Measurements from ENCODE around the gene NUB1.

Gene NUB1, protein sequence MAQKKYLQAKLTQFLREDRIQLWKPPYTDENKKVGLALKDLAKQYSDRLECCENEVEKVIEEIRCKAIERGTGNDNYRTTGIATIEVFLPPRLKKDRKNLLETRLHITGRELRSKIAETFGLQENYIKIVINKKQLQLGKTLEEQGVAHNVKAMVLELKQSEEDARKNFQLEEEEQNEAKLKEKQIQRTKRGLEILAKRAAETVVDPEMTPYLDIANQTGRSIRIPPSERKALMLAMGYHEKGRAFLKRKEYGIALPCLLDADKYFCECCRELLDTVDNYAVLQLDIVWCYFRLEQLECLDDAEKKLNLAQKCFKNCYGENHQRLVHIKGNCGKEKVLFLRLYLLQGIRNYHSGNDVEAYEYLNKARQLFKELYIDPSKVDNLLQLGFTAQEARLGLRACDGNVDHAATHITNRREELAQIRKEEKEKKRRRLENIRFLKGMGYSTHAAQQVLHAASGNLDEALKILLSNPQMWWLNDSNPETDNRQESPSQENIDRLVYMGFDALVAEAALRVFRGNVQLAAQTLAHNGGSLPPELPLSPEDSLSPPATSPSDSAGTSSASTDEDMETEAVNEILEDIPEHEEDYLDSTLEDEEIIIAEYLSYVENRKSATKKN

DNA sequence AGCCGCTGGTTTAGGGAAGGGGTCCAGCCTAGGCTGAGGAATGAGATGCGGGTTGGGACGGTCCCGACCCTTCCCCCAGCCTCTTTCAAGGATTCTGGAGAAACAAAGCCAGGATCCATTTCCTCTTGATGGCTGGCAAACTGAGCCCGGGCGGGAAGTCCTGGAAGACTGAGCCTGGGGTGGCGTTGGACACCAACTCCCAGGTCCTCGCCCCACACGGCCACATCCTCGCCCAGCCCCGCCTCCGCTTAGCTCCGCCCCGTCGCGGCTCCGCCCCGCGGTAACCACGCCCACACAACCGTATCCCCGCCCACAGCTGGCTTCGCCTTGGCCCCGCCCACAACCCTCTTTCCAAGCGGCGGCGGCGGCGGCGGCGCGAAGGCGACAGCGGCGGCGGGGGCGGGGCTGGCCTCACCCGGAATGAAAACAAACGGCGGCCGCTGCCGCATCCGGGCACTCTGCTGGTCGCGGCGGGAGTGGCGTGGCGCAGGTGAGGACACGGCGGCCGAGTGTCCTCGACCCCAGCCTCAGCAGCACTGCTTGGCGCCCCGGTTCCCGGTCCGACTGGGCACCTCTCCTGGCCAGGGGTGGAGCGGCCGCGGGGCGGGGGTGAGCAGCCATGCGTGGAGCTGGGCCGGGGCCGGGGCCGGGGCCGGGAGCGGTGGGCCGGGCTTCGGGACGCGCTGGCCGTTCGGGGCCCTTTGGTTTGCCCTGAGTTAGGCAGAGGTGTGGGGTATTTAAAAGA lies at the start of gene NUB1:
TSS of gene NUB1 (plus strand) at position 456 of the 745 bp plus-strand sequence. CDS start 3,538 bp downstream, outside the sequence.
- POLR2A ChIA-PET, result no interaction called here
- no peak for DNase-seq (ENCODE audit: low read depth, low spot score)
- H3K4me3 ChIP-seq (ENCODE audit: low read depth, low read length), result peak within 1 kb of the TSS; percentile 76
- CTCF ChIA-PET, result interaction anchor here (1.0 to 5.2 kb wide), 10 partner anchors 11 to 417 kb away, joined by 3 to 49 read pairs (median 4); no protein-coding TSS in a partner anchor
- TF ChIP-seq, protein P1, sequence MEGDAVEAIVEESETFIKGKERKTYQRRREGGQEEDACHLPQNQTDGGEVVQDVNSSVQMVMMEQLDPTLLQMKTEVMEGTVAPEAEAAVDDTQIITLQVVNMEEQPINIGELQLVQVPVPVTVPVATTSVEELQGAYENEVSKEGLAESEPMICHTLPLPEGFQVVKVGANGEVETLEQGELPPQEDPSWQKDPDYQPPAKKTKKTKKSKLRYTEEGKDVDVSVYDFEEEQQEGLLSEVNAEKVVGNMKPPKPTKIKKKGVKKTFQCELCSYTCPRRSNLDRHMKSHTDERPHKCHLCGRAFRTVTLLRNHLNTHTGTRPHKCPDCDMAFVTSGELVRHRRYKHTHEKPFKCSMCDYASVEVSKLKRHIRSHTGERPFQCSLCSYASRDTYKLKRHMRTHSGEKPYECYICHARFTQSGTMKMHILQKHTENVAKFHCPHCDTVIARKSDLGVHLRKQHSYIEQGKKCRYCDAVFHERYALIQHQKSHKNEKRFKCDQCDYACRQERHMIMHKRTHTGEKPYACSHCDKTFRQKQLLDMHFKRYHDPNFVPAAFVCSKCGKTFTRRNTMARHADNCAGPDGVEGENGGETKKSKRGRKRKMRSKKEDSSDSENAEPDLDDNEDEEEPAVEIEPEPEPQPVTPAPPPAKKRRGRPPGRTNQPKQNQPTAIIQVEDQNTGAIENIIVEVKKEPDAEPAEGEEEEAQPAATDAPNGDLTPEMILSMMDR (IDR thresholded peaks at IDR 0.05; ENCODE audit: insufficient read depth, low read length, missing control alignments), result no peak

DNA sequence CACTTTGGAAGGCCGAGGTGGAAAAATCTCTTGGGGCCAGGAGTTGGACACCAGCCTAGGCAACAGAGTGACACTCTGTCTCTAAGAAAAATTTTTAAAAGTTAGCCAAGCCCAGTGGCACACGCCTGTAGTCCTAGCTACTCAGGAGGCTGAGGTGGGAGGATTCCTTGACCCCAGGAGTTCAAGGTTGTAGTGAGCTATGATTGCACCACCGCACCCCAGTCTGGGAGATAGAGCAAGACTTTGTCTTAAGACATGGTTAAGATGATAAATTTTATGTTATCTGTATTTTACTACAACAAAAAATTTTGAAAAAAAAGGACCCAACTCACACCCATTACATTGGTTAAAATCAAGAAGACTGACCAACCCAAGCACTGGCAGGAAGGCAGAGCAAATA lies 48.8 kb upstream of the NUB1 start:
- no peak for DNase-seq (ENCODE audit: low read depth, low spot score)
- no peak overlapping the region for H3K4me3 ChIP-seq (ENCODE audit: low read depth, low read length)
- TF ChIP-seq, protein P1 (IDR thresholded peaks at IDR 0.05; ENCODE audit: insufficient read depth, low read length, missing control alignments), result no peak
- POLR2A ChIA-PET, result no interaction called here
- CTCF ChIA-PET, result interaction anchor here (0.9 to 1.9 kb wide), 3 partner anchors 10 to 49 kb away, joined by 3 to 6 read pairs (median 3); no protein-coding TSS in a partner anchor

DNA sequence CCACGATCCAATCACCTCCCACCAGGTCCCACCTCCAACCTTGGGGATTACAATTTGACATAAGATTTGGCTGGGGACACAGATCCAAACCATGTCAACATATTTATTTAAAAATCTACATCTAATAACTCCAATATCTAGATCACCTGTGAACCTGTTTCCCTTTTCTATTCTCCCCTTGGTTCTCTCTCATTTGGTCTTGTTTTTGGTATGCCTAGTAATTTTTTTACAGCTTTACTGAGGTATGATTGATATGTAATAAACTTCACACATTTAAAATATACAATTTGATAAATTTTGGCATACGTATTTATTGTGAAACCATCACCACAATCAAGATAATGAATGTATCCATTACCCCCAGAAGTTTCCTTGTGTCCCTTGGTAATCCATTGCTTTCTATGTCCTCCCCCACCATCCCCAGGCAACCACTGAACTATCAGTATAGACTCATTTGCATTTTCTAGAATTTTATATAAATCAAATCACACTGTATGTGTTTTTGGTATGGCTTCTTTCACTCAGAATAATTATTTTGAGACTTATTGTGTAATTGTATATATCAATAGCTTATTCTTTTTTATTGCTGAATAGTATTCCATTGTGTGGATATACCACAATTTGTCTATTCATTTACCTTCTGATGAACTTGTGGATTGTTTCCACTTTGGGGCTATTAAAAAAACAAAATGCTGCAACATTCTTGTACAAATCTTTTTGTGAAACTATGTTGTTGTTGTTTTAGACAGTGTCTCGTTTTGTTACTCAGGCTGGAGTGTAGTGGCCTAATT lies 45.2 kb upstream of the NUB1 start:
- TF ChIP-seq, protein P1 (IDR thresholded peaks at IDR 0.05; ENCODE audit: insufficient read depth, low read length, missing control alignments), result no peak
- H3K4me3 ChIP-seq (ENCODE audit: low read depth, low read length), result no peak overlapping the region
- POLR2A ChIA-PET, result no interaction called here
- CTCF ChIA-PET, result interaction anchor here (0.8 to 2.1 kb wide), 2 partner anchors 9 to 19 kb away, joined by 3 to 7 read pairs; no protein-coding TSS in a partner anchor
- DNase-seq (ENCODE audit: low read depth, low spot score), result no peak

DNA sequence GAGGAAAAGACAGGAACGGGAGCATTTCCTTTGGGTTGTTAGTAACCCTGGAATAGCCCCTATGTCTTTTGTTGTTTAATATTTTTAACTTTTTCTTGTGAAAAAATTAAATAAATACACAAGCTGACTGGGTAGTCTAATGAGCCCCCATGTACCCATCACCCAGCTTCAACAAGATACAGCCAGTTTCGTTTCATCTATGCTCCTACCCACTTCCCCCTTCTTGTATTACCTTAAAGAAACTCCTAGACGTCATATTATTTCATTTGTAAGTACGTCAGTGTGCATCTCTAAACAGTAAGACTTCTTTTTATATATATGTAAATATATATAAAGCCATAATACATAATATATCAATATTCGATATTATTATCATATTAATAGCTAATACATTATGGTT lies 42.8 kb upstream of the NUB1 start:
- ChIA-PET POLR2A (no interaction called here), CTCF (interaction anchor here (1.0 to 2.7 kb wide), 5 partner anchors 8 to 150 kb away, joined by 3 to 11 read pairs (median 3); no protein-coding TSS in a partner anchor)
- H3K4me3 ChIP-seq (ENCODE audit: low read depth, low read length), result no peak overlapping the region
- DNase-seq (ENCODE audit: low read depth, low spot score), result no peak
- TF ChIP-seq, protein P1 (IDR thresholded peaks at IDR 0.05; ENCODE audit: insufficient read depth, low read length, missing control alignments), result no peak

DNA sequence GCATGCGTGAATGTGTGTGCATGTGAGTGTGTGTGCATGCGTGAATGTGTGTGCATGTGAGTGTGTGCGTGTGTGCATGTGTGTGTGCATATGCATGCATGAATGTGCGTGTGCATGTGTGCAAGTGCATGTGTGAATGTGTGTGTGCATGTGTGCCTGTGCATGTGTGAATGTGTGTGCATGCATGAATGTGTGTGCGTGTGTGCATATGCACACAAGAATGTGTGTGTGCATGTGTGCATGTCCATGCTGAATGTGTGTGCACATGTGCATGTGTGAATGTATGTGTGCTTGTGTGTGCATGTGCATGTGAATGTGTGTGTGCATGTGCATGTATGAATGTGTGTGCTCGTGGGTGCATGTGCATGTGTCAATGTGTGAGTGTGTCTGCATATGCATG lies 42.1 kb upstream of the NUB1 start:
- no peak overlapping the region for H3K4me3 ChIP-seq (ENCODE audit: low read depth, low read length)
- POLR2A ChIA-PET, result no interaction called here
- no peak for DNase-seq (ENCODE audit: low read depth, low spot score)
- TF ChIP-seq, protein P1 (IDR thresholded peaks at IDR 0.05; ENCODE audit: insufficient read depth, low read length, missing control alignments), result no peak
- CTCF ChIA-PET, result interaction anchor here (1.0 to 2.7 kb wide), 5 partner anchors 8 to 150 kb away, joined by 3 to 11 read pairs (median 3); no protein-coding TSS in a partner anchor
